ENCODE data around the gene FIZ1.

Gene FIZ1

GRCh38 chr19:55637534-55637933 is 38.2 kb upstream of the FIZ1 start:
- no peak for DNase-seq

GRCh38 chr19:55636723-55637122 is 37.4 kb upstream of the FIZ1 start:
- in situ Hi-C loops (cut with HindIII; ENCODE audit: low pct_ligation_motif_present, low pct_unique_long_range_greater_than_20kb, low sequenced_read_pairs) = no loop called here
- DNase-seq = no peak

More at GRCh38 chr19:55637534-55637933, 38.2 kb upstream of the FIZ1 start:
- in situ Hi-C loops (cut with HindIII; ENCODE audit: low pct_ligation_motif_present, low pct_unique_long_range_greater_than_20kb, low sequenced_read_pairs) = no loop called here

DNA sequence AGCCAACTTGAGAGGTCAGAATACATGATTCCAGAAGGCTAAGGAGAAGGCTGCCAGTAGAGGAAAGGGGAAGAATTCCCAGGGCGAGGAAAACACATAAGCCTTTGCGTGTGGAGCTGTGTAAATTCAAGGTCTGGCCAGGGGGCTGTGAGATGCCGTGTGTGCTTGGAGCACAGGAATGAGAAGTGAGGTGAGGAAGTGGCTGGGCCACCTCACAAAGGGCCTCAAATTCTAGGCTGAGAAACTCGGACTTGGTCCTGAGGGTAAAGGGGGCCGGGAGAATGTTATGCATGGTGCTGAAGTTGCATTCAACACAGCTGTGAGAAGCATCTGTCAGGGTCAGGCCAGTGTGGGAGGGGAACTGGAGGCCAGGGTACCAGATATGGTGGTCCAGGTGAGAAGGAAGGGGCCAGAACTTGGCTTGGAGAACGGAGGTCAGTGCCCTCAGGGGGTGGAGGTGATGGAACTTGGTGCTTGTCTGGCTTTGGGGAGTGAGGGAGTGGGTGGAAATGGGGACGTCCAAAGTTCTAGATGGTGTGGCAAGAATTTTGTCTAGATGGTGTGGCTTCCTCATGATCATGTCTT is 36.6 kb upstream of the FIZ1 start:
- no peak for DNase-seq

DNA sequence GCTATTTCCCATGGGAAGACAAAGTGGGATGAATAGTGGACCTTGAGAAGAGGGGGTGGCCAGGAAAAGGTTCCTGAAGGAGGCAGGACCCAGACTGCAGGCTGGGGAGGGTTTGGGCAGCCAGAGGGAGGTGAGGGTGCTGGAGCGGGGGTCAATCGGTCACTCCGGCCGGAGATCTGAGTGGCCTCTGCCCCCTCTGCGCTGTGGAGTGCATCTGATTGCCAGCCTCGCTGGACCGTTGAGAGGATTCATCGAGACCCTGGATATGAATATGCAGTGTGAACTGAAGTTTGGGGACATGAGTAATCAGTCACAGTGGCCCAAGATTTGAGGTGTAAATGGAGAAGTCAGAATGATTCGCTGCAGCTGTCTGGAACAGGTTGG is 36.0 kb upstream of the FIZ1 start:
- no peak for DNase-seq

More for the DNA sequence above, 36.6 kb upstream of the FIZ1 start:
- in situ Hi-C loops (cut with HindIII; ENCODE audit: low pct_ligation_motif_present, low pct_unique_long_range_greater_than_20kb, low sequenced_read_pairs) = no loop called here

GRCh38 chr19:55633861-55634260 is 34.5 kb upstream of the FIZ1 start:
- in situ Hi-C loops (cut with HindIII; ENCODE audit: low pct_ligation_motif_present, low pct_unique_long_range_greater_than_20kb, low sequenced_read_pairs) = no loop called here
- DNase-seq = no peak

More for the DNA sequence above, 36.0 kb upstream of the FIZ1 start:
- in situ Hi-C loops (cut with HindIII; ENCODE audit: low pct_ligation_motif_present, low pct_unique_long_range_greater_than_20kb, low sequenced_read_pairs) = no loop called here

DNA sequence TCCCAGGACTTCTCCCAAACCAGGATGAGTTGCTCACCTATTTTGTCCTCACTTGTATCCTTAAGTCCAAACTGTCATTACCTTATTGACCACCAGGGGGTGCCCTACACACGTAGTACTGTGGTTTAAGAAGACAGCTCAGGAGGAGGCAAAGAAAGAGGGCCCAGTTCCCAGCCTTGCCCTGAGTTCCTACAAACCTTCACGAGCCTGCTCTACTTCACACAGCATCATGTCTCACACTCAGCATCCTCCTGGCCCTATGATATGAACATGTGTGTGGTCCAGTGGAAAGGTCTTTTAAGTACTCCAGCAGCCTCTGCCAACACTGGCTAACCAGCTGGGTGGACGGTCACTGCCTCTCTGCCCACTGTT is 33.1 kb upstream of the FIZ1 start:
- in situ Hi-C loops (cut with HindIII; ENCODE audit: low pct_ligation_motif_present, low pct_unique_long_range_greater_than_20kb, low sequenced_read_pairs) = no loop called here
- peak; percentile 90 for DNase-seq

- no peak for DNase-seq
- in situ Hi-C loops (cut with HindIII; ENCODE audit: low pct_ligation_motif_present, low pct_unique_long_range_greater_than_20kb, low sequenced_read_pairs) = loop anchor here (10.0 kb wide), 1 partner anchor 112 kb away; no protein-coding TSS in a partner anchor
Measured at GRCh38 chr19:55626350-55626749, 27.0 kb upstream of the FIZ1 start.

GRCh38 chr19:55625004-55625326 is 25.6 kb upstream of the FIZ1 start:
- in situ Hi-C loops (cut with HindIII; ENCODE audit: low pct_ligation_motif_present, low pct_unique_long_range_greater_than_20kb, low sequenced_read_pairs) = loop anchor here (10.0 kb wide), 1 partner anchor 110 kb away; no protein-coding TSS in a partner anchor
- DNase-seq = no peak

DNA sequence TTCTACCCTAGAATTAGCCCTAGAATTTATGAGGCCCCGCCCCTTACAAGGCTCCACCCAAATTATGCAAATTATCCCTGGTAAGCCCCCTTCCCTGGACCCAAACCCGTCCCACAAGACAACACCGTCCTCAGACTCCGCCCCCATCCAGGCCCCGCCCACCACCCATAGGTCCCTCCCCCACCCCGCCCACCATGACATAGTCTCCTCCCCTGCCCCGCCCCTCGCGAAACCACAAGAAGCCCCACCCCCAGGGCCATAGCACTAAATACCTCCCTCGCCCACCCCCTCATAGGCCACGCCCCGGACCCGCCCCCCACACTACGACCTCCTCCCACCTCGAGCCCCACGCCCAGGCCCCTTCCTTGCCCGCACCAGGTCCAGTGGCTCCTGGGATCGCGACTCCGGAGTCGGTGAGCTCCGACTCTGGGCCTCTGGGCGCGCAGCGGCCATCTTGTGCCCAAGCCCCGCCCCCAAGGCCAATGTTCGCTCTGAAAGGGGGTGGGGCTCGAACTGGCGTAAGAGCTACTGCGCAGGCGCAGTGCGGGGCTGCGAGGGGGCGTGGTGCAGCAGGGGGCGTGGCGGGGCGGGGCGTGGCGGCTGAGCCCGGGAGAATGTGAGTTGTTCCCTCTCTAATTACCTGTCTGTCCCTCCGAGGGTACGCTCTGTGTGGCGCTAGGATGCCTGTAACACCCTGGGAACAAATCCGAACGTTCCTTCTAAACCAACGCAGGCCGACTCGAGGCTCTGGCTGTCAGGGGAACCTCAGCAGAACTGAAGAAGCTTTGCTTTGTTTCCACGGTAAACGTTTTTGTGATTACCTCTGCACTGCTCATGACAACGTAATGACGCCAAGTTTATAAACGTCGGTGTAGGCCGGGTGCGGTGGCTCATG is 25.0 kb upstream of the FIZ1 start, which contains the start of gene ZNF784:
ZNF784 (minus strand) TSS at position 458 of the 895 bp plus-strand sequence; CDS start at position 453, 5 bp downstream.
- DNase-seq = peak; percentile 86
- in situ Hi-C loops (cut with HindIII; ENCODE audit: low pct_ligation_motif_present, low pct_unique_long_range_greater_than_20kb, low sequenced_read_pairs) = loop anchor here (10.0 kb wide), 1 partner anchor 110 kb away; no protein-coding TSS in a partner anchor

DNA sequence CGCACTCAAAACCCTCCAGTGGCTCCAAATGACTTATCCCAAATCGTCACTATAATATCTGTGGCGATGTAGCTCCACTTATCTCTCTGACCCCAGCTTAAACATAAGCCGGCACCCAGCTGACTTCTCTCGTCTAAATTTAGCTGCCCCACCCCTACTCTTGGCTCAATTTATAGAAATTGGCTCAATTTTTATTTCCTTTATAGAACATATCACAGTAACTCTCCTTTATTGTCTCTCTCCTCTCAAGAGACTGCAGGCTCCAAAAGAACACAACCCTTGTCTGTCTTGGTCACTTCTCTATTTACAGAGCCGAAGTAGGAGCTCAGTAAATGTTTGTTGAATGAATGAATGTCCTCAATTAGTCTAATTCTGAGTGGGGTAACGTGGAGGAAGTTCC is 24.2 kb upstream of the FIZ1 start:
- in situ Hi-C loops (cut with HindIII; ENCODE audit: low pct_ligation_motif_present, low pct_unique_long_range_greater_than_20kb, low sequenced_read_pairs) = loop anchor here (10.0 kb wide), 1 partner anchor 109 kb away; no protein-coding TSS in a partner anchor
- no peak for DNase-seq

DNA sequence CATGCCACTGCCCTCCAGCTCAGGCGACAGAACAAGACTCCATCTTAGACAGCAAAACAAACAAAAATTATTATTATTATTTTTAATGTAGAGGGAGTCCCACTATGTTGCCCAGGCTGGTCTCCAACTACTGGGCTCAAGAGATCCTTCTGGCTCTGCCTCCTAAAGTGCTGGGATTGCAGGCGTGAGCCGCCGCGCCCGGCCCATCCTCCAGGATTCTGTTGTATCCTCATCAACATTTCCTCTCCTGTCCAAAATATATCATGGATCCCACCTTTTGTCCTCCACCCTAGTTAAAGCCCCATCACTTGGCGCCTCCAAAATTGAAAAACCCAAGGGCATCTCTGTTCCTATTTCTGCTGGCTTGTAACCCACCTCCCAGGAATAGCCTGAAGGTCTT is 23.8 kb upstream of the FIZ1 start:
- DNase-seq = no peak
- in situ Hi-C loops (cut with HindIII; ENCODE audit: low pct_ligation_motif_present, low pct_unique_long_range_greater_than_20kb, low sequenced_read_pairs) = loop anchor here (10.0 kb wide), 1 partner anchor 108 kb away; no protein-coding TSS in a partner anchor

- in situ Hi-C loops (cut with HindIII; ENCODE audit: low pct_ligation_motif_present, low pct_unique_long_range_greater_than_20kb, low sequenced_read_pairs) = loop anchor here (10.0 kb wide), 1 partner anchor 108 kb away; no protein-coding TSS in a partner anchor
- no peak for DNase-seq
Measured at GRCh38 chr19:55622242-55622969, 23.1 kb upstream of the FIZ1 start.

- DNase-seq = no peak
- in situ Hi-C loops (cut with HindIII; ENCODE audit: low pct_ligation_motif_present, low pct_unique_long_range_greater_than_20kb, low sequenced_read_pairs) = loop anchor here (10.0 kb wide), 1 partner anchor 107 kb away; no protein-coding TSS in a partner anchor
Measured at GRCh38 chr19:55621673-55622231, 22.4 kb upstream of the FIZ1 start.

- in situ Hi-C loops (cut with HindIII; ENCODE audit: low pct_ligation_motif_present, low pct_unique_long_range_greater_than_20kb, low sequenced_read_pairs) = loop anchor here (10.0 kb wide), 1 partner anchor 106 kb away; no protein-coding TSS in a partner anchor
- no peak for DNase-seq
Measured at GRCh38 chr19:55621205-55621672, 21.9 kb upstream of the FIZ1 start.

GRCh38 chr19:55620410-55621204 is 21.3 kb upstream of the FIZ1 start:
- no peak for DNase-seq
- in situ Hi-C loops (cut with HindIII; ENCODE audit: low pct_ligation_motif_present, low pct_unique_long_range_greater_than_20kb, low sequenced_read_pairs) = loop anchor here (10.0 kb wide), 1 partner anchor 106 kb away; no protein-coding TSS in a partner anchor

DNA sequence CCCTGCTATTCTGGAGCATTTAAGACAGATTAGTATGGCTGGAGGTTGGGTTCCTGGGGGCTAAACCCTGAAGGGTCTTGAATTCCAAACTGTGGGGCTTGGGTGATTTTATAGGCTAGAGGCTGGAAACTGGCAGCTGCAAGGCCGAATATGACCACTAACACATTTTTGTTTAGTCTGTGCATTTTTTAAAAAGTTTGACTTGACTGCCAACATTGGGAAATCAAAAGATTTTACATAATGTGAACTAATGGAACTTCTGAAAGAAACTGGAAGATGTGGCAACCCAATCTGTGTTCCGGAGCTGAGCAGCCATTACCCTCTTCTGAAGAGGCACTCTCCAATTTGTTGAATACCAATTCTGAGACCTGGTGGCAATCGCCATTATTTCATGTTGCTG is 20.0 kb upstream of the FIZ1 start:
- no peak for DNase-seq
- in situ Hi-C loops (cut with HindIII; ENCODE audit: low pct_ligation_motif_present, low pct_unique_long_range_greater_than_20kb, low sequenced_read_pairs) = no loop called here

DNA sequence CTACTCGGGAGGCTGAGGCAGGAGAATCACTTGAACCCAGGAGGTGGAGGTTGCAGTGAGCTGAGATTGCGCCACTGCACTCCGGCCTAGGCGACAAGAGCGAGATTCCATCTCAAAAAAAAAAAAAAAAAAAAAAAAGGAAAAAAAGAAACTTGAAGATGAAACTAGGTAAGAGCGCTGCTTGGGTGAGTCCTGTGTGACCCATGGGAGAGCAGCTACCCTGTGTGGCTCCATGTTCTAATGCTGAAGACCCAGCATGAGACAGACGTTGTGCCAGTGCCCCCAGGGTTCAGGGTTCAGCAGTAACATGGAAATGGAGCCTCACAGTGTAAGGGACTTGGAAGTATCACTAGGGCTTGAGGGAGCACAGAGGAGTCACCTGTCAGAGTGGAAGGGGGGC is 19.1 kb upstream of the FIZ1 start:
- in situ Hi-C loops (cut with HindIII; ENCODE audit: low pct_ligation_motif_present, low pct_unique_long_range_greater_than_20kb, low sequenced_read_pairs) = no loop called here
- DNase-seq = no peak

DNA sequence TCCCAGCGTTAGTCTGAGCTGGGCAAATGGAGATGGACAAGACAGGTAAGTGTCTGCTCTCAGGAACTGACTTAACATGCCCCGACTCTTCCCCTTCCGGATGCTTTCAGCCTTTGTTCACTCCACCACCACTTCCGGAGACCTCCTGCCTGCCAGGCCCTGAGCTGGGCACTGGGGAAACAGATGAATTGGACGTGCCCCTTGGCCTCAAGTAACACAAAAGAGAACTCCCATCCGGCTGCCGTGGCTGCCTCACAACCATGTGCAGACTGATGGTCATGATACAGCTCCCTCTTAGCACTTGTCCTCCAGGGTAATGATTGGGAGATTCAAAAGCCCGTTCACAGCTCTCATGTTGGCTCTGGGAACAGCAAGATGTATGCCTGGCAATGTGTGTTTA is 18.1 kb upstream of the FIZ1 start:
- in situ Hi-C loops (cut with HindIII; ENCODE audit: low pct_ligation_motif_present, low pct_unique_long_range_greater_than_20kb, low sequenced_read_pairs) = no loop called here
- DNase-seq = no peak
